Measurements from ENCODE around the gene RAB36.

RAB36 gene

GRCh38 chr22:23103199-23103954, 41.9 kb upstream of the RAB36 start:
- ChIA-PET CTCF (no interaction called here), POLR2A (no interaction called here)
- TF ChIP-seq NFRKB (IDR thresholded peaks at IDR 0.05) (no peak), ELF4 (IDR thresholded peaks at IDR 0.05) (no peak), SUZ12 (IDR thresholded peaks at IDR 0.05) (no peak), FOXM1 (IDR thresholded peaks at IDR 0.05; ENCODE audit: borderline replicate concordance) (no peak), ZNF384 (IDR thresholded peaks at IDR 0.05) (no peak)
- no peak for DNase-seq (ENCODE audit: extremely low spot score)

- no peak for TF ChIP-seq ARNT (IDR thresholded peaks at IDR 0.05)
- TF ChIP-seq SUZ12 (IDR thresholded peaks at IDR 0.05), result no peak
- TF ChIP-seq SP1 (IDR thresholded peaks at IDR 0.05), result no peak
- TF ChIP-seq FOXK2 (IDR thresholded peaks at IDR 0.05), result no peak
- no peak for TF ChIP-seq BHLHE40 (IDR thresholded peaks at IDR 0.05; ENCODE audit: borderline replicate concordance)
- no peak for TF ChIP-seq FOXA1 (IDR thresholded peaks at IDR 0.05)
- no peak for TF ChIP-seq ELF4 (IDR thresholded peaks at IDR 0.05)
- no peak for TF ChIP-seq L3MBTL2 (conservative IDR thresholded peaks at IDR 0.05)
- TF ChIP-seq HDGF (IDR thresholded peaks at IDR 0.05; ENCODE audit: borderline replicate concordance), result no peak
- no peak for TF ChIP-seq PKNOX1 (IDR thresholded peaks at IDR 0.05)
- TF ChIP-seq TARDBP (IDR thresholded peaks at IDR 0.05), result no peak
- no peak for TF ChIP-seq LEF1 (IDR thresholded peaks at IDR 0.05; ENCODE audit: borderline replicate concordance)
- no peak for TF ChIP-seq FOXM1 (IDR thresholded peaks at IDR 0.05; ENCODE audit: borderline replicate concordance)
- no peak for TF ChIP-seq ZNF384 (IDR thresholded peaks at IDR 0.05)
- TF ChIP-seq CTBP1 (IDR thresholded peaks at IDR 0.05; ENCODE audit: borderline replicate concordance), result no peak
- TF ChIP-seq NFRKB (IDR thresholded peaks at IDR 0.05), result no peak
- no peak for DNase-seq (ENCODE audit: extremely low spot score)
- POLR2A ChIA-PET, result no interaction called here
- CTCF ChIA-PET, result no interaction called here
These were observed 40.9 kb upstream of the RAB36 start for GRCh38 chr22:23104187-23104971.

GRCh38 chr22:23105304-23105703, 40.0 kb upstream of the RAB36 start:
- ChIA-PET CTCF (interaction anchor here (0.6 kb wide), 1 partner anchor 15 kb away, joined by 3 read pairs; no protein-coding TSS in a partner anchor), POLR2A (no interaction called here)
- TF ChIP-seq BHLHE40 (IDR thresholded peaks at IDR 0.05; ENCODE audit: borderline replicate concordance) (no peak), ZNF384 (IDR thresholded peaks at IDR 0.05) (no peak), PKNOX1 (IDR thresholded peaks at IDR 0.05) (no peak), ELF4 (IDR thresholded peaks at IDR 0.05) (no peak), ARNT (IDR thresholded peaks at IDR 0.05) (no peak), L3MBTL2 (conservative IDR thresholded peaks at IDR 0.05) (no peak), FOXK2 (IDR thresholded peaks at IDR 0.05) (no peak), SUZ12 (IDR thresholded peaks at IDR 0.05) (no peak), CTBP1 (IDR thresholded peaks at IDR 0.05; ENCODE audit: borderline replicate concordance) (no peak), FOXM1 (IDR thresholded peaks at IDR 0.05; ENCODE audit: borderline replicate concordance) (no peak), FOXA1 (IDR thresholded peaks at IDR 0.05) (no peak), SP1 (IDR thresholded peaks at IDR 0.05) (no peak), NFRKB (IDR thresholded peaks at IDR 0.05) (no peak), TARDBP (IDR thresholded peaks at IDR 0.05) (no peak), HDGF (IDR thresholded peaks at IDR 0.05; ENCODE audit: borderline replicate concordance) (no peak)
- no peak for DNase-seq (ENCODE audit: extremely low spot score)

GRCh38 chr22:23105919-23106318, 39.4 kb upstream of the RAB36 start:
- CTCF ChIA-PET, result interaction anchor here (0.6 kb wide), 1 partner anchor 15 kb away, joined by 3 read pairs; no protein-coding TSS in a partner anchor
- TF ChIP-seq SP1 (IDR thresholded peaks at IDR 0.05) (no peak), CTBP1 (IDR thresholded peaks at IDR 0.05; ENCODE audit: borderline replicate concordance) (no peak), TARDBP (IDR thresholded peaks at IDR 0.05) (no peak), HDGF (IDR thresholded peaks at IDR 0.05; ENCODE audit: borderline replicate concordance) (no peak), SUZ12 (IDR thresholded peaks at IDR 0.05) (no peak), BHLHE40 (IDR thresholded peaks at IDR 0.05; ENCODE audit: borderline replicate concordance) (no peak), NFRKB (IDR thresholded peaks at IDR 0.05) (no peak), ARNT (IDR thresholded peaks at IDR 0.05) (no peak), L3MBTL2 (conservative IDR thresholded peaks at IDR 0.05) (no peak), PKNOX1 (IDR thresholded peaks at IDR 0.05) (no peak), LEF1 (IDR thresholded peaks at IDR 0.05; ENCODE audit: borderline replicate concordance) (no peak), FOXM1 (IDR thresholded peaks at IDR 0.05; ENCODE audit: borderline replicate concordance) (no peak), ZNF384 (IDR thresholded peaks at IDR 0.05) (no peak), FOXK2 (IDR thresholded peaks at IDR 0.05) (no peak), FOXA1 (IDR thresholded peaks at IDR 0.05) (no peak), ELF4 (IDR thresholded peaks at IDR 0.05) (no peak)
- DNase-seq (ENCODE audit: extremely low spot score), result no peak
- POLR2A ChIA-PET, result no interaction called here

- no peak for TF ChIP-seq L3MBTL2 (conservative IDR thresholded peaks at IDR 0.05)
- DNase-seq (ENCODE audit: extremely low spot score), result no peak
- ChIA-PET CTCF (no interaction called here), POLR2A (no interaction called here)
These were observed 38.9 kb upstream of the RAB36 start for GRCh38 chr22:23106344-23106743.
